Inferior parietal cortex (tissue), 1 donor: ENCODE data around the gene CA11.

Experiments used
- DNase-seq: peaks from one replicate; pipeline ENCODE4 v3.0.0-alpha.2; 2016; ENCODE audit errors: extremely low spot score

Gene CA11

GRCh38 chr19:48628486-48629296 is 17.3 kb downstream of the CA11 start:
- DNase-seq: no peak

GRCh38 chr19:48627865-48628314 is 18.1 kb downstream of the CA11 start:
- no peak for DNase-seq

- DNase-seq: no peak
These were observed 18.7 kb downstream of the CA11 start for GRCh38 chr19:48627201-48627864.

- DNase-seq: no peak
These were observed 20.1 kb downstream of the CA11 start for GRCh38 chr19:48625891-48626327.

GRCh38 chr19:48624791-48625723 is 20.9 kb downstream of the CA11 start:
- DNase-seq: no peak

GRCh38 chr19:48624067-48624594 is 21.9 kb downstream of the CA11 start:
- DNase-seq: peak; percentile 96

GRCh38 chr19:48623556-48624066 is 22.4 kb downstream of the CA11 start:
- DNase-seq: no peak

- no peak for DNase-seq
These were observed 26.0 kb downstream of the CA11 start for GRCh38 chr19:48619692-48620585.

GRCh38 chr19:48618916-48619691 is 26.9 kb downstream of the CA11 start, which contains the start of the genes RPL18 and SPHK2:
Gene RPL18, minus strand, starts transcription at chr19:48619178. Its CDS starts 35 bp downstream, at chr19:48619143.
Gene SPHK2, plus strand, starts transcription at chr19:48619506. Its CDS starts 1,009 bp downstream, at chr19:48620515.
- DNase-seq: peak; percentile 98

GRCh38 chr19:48618278-48618915 is 27.6 kb downstream of the CA11 start:
- no peak for DNase-seq

- DNase-seq: no peak
These were observed 28.6 kb downstream of the CA11 start for GRCh38 chr19:48617146-48617937.

- DNase-seq: no peak
These were observed 29.4 kb downstream of the CA11 start for GRCh38 chr19:48616491-48617056.

- no peak for DNase-seq
These were observed 29.9 kb downstream of the CA11 start for GRCh38 chr19:48616041-48616436.

- DNase-seq: no peak
These were observed 30.6 kb downstream of the CA11 start for GRCh38 chr19:48615231-48616040.

GRCh38 chr19:48614436-48615230 is 31.4 kb downstream of the CA11 start, which contains the start of gene FAM83E:
Gene FAM83E, minus strand, starts transcription at chr19:48615076. Its CDS starts 1,704 bp downstream, at chr19:48613372.
- no peak for DNase-seq
